SU-DHL-6 (cell line): ENCODE measurements around the gene EML3.

Source experiments
- H2AFZ ChIP-seq: fragments of 200-600 bp; sonication (generic); 2 replicates; pipeline ENCODE4 v1.6.1; 2014; ENCODE audit warnings: low read depth, mild to moderate bottlenecking, moderate library complexity, mixed read lengths, antibody characterized with exemption, low read length; ENCODE audit not compliant: severe bottlenecking
- H3F3A ChIP-seq: fragments of 200-600 bp; shearing (Covaris generic); 2 replicates; pipeline ENCODE4 v1.6.0; 2016; ENCODE audit warnings: antibody characterized with exemption, mild to moderate bottlenecking; ENCODE audit not compliant: insufficient read depth
- H3K27ac ChIP-seq: fragments of 200-600 bp; sonication (generic); 2 replicates; pipeline ENCODE4 v1.5.1; 2016; ENCODE audit warnings: low read depth, mild to moderate bottlenecking, low read length, moderate library complexity, mixed read lengths
- H3K27me3 ChIP-seq: fragments of 200-600 bp; sonication (generic), shearing (Covaris generic); 2 replicates; pipeline ENCODE4 v1.6.0; 2014; ENCODE audit warnings: mild to moderate bottlenecking, low read length
- H3K36me3 ChIP-seq: fragments of 200-600 bp; sonication (generic); 2 replicates; pipeline ENCODE4 v1.6.1; 2014; ENCODE audit warnings: mild to moderate bottlenecking, low read length, mixed read lengths
- H3K4me2 ChIP-seq: fragments of 300-600, 200-600 bp; shearing (Covaris generic), sonication (generic); 2 replicates; pipeline ENCODE4 v1.6.0; 2014; ENCODE audit warnings: low read length, low read depth, mild to moderate bottlenecking; ENCODE audit not compliant: poor library complexity, severe bottlenecking
- H3K4me3 ChIP-seq: fragments of 200-600 bp; sonication (generic); 2 replicates; pipeline ENCODE4 v1.5.1; 2014; ENCODE audit warnings: antibody characterized with exemption, low read length, mild to moderate bottlenecking, mixed read lengths; ENCODE audit not compliant: insufficient read depth, poor library complexity, severe bottlenecking
- H3K79me2 ChIP-seq: fragments of 200-600 bp; sonication (generic); 2 replicates; pipeline ENCODE4 v1.6.1; 2014; ENCODE audit warnings: mild to moderate bottlenecking, low read length, moderate library complexity; ENCODE audit not compliant: insufficient read depth
- H3K9ac ChIP-seq: fragments of 200-600 bp; sonication (generic); 2 replicates; pipeline ENCODE4 v1.7.0; 2014; ENCODE audit warnings: mild to moderate bottlenecking, low read length
- H3K9me2 ChIP-seq: fragments of 200-600 bp; sonication (generic); replicated peaks from 2 replicates; pipeline ENCODE4 v1.6.1; 2014; ENCODE audit warnings: low read length; ENCODE audit not compliant: insufficient read depth
- H3K9me3 ChIP-seq: fragments of 200-600 bp; sonication (generic); 2 replicates; pipeline ENCODE4 v1.6.1; 2014; ENCODE audit warnings: low read length, mixed read lengths; ENCODE audit not compliant: insufficient read depth
- H4K20me1 ChIP-seq: fragments of 200-600 bp; sonication (generic); 2 replicates; pipeline ENCODE4 v1.6.1; 2014; ENCODE audit warnings: low read depth, mild to moderate bottlenecking, antibody characterized with exemption, low read length, moderate library complexity, mixed read lengths
- CTCF ChIP-seq: fragments of 200-600 bp; sonication (generic); IDR thresholded peaks from one replicate; pipeline ENCODE4 v1.5.1; 2017; ENCODE audit warnings: antibody characterized with exemption, mild to moderate bottlenecking, low read length, moderate library complexity; ENCODE audit not compliant: insufficient read depth, poor library complexity, severe bottlenecking
- EZH2phosphoT487 ChIP-seq: fragments of 200-600 bp; sonication (generic), shearing (Covaris generic); conservative IDR thresholded peaks from 2 replicates; pipeline ENCODE4 v1.6.1; 2018; ENCODE audit warnings: mild to moderate bottlenecking, antibody characterized with exemption, low read length, moderate library complexity, mixed read lengths

The EML3 gene

GRCh38 chr11:62580959-62581715, 31.4 kb downstream of the EML3 start:
- Histone ChIP-seq H3K27ac (no peak overlapping the region), H3K79me2 (peaks cover 10% of the 10 kb centered on the region; the same call in 1 of the 2 replicates), H3K9me2 (no peaks in the 10 kb centered on the region), H3K4me2 (no peak overlapping the region), H3K9ac (no peak overlapping the region), H3K36me3 (peaks cover 3% of the 10 kb centered on the region; the same call in 1 of the 2 replicates), H3K27me3 (no peaks in the 10 kb centered on the region), H3K9me3 (no peaks in the 10 kb centered on the region), H3K4me3 (no peak overlapping the region), H4K20me1 (no peaks in the 10 kb centered on the region), H2AFZ (no peak overlapping the region), H3F3A (peaks cover 4% of the 10 kb centered on the region; the same call in 1 of the 2 replicates)
- TF ChIP-seq CTCF (no peak), EZH2phosphoT487 (no peak)

GRCh38 chr11:62579252-62579651, 33.3 kb downstream of the EML3 start:
- H3K9ac ChIP-seq, result no peak overlapping the region
- H3K9me2 ChIP-seq, result no peaks in the 10 kb centered on the region
- H3K36me3 ChIP-seq, result no peaks in the 10 kb centered on the region
- no peaks in the 10 kb centered on the region for H3K27me3 ChIP-seq
- peaks cover 4% of the 10 kb centered on the region; the same call in 1 of the 2 replicates for H3F3A ChIP-seq
- H3K27ac ChIP-seq, result no peak overlapping the region
- H4K20me1 ChIP-seq, result no peaks in the 10 kb centered on the region
- no peaks in the 10 kb centered on the region for H3K9me3 ChIP-seq
- peaks cover 20% of the 10 kb centered on the region; the same call in 1 of the 2 replicates for H3K79me2 ChIP-seq
- no peak overlapping the region for H2AFZ ChIP-seq
- no peak overlapping the region for H3K4me2 ChIP-seq
- TF ChIP-seq EZH2phosphoT487 (no peak), CTCF (no peak)
- no peak overlapping the region for H3K4me3 ChIP-seq

GRCh38 chr11:62578541-62578940, 34.0 kb downstream of the EML3 start:
- Histone ChIP-seq H3K9ac (no peak overlapping the region), H2AFZ (no peak overlapping the region), H3K27ac (no peak overlapping the region), H3F3A (peaks cover 4% of the 10 kb centered on the region; the same call in 1 of the 2 replicates), H3K4me2 (no peak overlapping the region), H3K9me3 (no peaks in the 10 kb centered on the region), H3K36me3 (no peaks in the 10 kb centered on the region), H3K79me2 (peaks cover 18% of the 10 kb centered on the region), H3K27me3 (no peaks in the 10 kb centered on the region), H3K9me2 (no peaks in the 10 kb centered on the region), H4K20me1 (no peaks in the 10 kb centered on the region), H3K4me3 (no peak overlapping the region)
- no peak for TF ChIP-seq EZH2phosphoT487
- no peak for TF ChIP-seq CTCF
